ENCODE measurements around the gene CFH.
"Not testable (repeated sequence)": the region's sequence is repeated elsewhere in the genome, so short reads cannot be mapped to it uniquely, and the experiment has no call there.

The CFH gene

GRCh38 chr1:196774175-196774574 lies 122.3 kb downstream of the CFH start:
- no peak for DNase-seq

GRCh38 chr1:196774603-196775002 lies 122.8 kb downstream of the CFH start, which contains the start of gene CFHR3:
CFHR3 (plus strand) TSS chr1:196774840; CDS start chr1:196774887, 47 bp downstream.
- DNase-seq: no peak

DNA sequence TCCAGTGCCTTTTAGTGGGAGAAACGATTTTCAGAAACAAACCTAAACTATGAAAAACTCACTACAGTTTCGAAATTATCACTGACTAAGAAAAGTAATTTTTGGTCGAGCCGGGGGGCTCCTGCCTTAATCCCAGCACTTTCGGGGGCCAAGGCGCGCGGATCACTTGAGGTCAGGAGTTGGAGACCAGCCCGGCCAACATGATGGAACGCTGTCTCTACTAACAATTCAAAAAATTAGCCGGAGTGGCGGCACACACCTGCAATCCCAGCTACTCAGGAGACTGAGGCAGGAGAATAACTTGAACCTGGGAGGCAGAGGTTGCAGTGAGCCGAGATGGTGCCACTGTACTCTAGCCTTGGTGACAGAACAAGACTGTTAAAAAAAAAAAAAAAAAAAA lies 125.8 kb downstream of the CFH start:
- no peak for DNase-seq

DNA sequence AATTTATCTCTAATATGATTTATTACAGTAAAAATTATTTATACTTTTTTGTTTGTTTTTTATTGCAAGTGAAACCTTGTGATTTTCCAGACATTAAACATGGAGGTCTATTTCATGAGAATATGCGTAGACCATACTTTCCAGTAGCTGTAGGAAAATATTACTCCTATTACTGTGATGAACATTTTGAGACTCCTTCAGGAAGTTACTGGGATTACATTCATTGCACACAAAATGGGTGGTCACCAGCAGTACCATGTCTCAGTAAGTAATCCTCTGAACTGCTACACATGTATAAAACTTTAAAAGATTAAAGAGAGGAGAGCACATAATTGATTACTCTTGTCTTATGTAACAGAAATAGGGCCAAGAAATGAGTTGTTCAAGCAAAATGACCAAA lies 127.2 kb downstream of the CFH start:
- DNase-seq: no peak

- DNase-seq: not testable (repeated sequence)
These were observed 139.4 kb downstream of the CFH start for GRCh38 chr1:196791252-196791651.

DNA sequence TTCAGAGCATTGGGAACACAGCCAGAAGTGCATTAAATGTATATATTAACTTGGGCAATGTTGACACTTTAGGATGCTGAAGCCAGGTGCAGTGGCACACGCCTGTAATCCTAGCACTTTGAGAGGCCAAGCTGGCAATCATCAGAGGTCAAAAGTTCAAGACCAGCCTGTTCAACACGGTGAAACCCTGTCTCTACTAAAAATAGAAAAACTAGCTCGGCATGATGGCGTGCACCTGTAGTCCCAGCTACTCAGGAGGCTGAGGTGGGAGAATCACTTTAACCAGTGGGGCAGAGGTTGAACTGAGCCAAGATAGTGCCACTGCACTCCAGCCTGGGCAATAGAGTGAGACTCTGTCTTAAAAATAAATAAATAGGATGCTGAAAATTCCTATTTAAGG lies 142.3 kb downstream of the CFH start:
- not testable (repeated sequence) for DNase-seq

Measured in activated T-cell treated with anti-CD3 and anti-CD28 coated beads for 4 hours (primary cell).